Measurements from ENCODE around the gene ATG10.

DNA sequence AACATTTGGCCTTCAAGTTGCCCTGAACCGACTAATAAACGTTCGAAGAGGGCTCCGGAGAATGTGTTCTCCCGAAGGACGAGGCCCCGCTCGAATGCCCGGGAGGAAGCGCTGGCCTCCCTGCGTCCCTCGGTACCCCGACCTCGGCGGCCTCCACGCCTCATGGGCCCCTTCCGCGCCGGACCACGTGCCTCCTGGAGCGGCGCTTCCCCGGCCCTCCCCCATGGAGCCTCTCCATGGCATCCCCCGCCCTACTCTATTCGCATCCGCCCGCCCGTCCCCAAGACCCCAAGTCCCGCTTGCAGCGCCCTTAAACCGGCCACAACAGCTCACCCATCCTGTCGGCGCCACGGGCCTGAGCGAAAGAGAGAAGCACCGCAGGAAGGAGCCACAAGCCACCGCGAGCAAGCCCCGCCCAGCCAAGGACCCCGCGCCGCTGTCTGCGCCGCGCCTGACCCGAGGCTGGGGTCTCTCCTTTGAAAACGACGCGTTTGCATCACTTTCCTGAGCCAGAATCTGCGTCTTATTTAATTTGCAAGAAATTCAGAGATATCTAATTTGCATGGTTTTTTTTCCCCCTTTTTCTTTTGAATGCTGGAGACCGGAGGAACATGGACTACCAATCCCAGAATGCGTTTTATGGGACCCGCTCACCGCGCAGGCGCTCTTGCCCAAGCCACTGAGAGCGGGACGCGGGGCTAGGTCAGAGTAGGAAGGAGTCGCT is 306.3 kb downstream of the ATG10 start, which contains the start of gene RPS23:
- TF ChIP-seq, protein P1, sequence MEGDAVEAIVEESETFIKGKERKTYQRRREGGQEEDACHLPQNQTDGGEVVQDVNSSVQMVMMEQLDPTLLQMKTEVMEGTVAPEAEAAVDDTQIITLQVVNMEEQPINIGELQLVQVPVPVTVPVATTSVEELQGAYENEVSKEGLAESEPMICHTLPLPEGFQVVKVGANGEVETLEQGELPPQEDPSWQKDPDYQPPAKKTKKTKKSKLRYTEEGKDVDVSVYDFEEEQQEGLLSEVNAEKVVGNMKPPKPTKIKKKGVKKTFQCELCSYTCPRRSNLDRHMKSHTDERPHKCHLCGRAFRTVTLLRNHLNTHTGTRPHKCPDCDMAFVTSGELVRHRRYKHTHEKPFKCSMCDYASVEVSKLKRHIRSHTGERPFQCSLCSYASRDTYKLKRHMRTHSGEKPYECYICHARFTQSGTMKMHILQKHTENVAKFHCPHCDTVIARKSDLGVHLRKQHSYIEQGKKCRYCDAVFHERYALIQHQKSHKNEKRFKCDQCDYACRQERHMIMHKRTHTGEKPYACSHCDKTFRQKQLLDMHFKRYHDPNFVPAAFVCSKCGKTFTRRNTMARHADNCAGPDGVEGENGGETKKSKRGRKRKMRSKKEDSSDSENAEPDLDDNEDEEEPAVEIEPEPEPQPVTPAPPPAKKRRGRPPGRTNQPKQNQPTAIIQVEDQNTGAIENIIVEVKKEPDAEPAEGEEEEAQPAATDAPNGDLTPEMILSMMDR (IDR thresholded peaks at IDR 0.05; ENCODE audit: borderline replicate concordance, extremely low read depth, low read length, poor library complexity, severe bottlenecking): no peak
- TF ChIP-seq EZH2 (IDR thresholded peaks at IDR 0.05; ENCODE audit: borderline replicate concordance, low read depth, low read length, severe bottlenecking): no peak
